ENCODE measurements around the gene CLASP2. TPM values are rescaled to one million over a fixed set of nuclear protein-coding genes. Genes with fewer than 3 reads are reported as not detected.

CLASP2 gene
- total RNA-seq, 6 donors from 2014 or later = 41.2 to 99.5 (median 64.0) TPM

DNA sequence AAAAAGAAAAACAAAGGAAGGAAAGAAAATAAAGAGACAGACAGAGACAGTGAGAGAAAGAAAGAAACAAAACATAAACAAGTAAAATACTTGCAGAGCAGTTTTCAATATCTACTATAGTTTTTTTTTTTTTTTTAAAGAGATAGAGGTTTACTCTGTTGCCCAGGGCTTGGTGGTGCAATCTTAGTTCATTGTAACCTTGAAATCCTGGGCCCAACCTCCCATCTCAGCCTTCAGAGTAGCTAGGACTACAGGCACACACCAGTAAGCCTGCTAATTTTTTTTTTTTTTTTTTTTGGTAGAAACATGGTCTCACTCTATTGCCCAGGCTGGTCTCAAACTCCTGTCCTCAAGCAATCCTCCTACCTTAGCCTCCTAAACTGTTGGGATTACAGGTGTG, 23.1 kb downstream of the CLASP2 start:
- DNase-seq (no peak), ATAC-seq (ENCODE audit: low FRiP score in 2 of 2) (no peak)
- no peaks in the 10 kb centered on the region for H3K9me3 ChIP-seq
- H3K27me3 ChIP-seq = no peaks in the 10 kb centered on the region
- no peaks in the 10 kb centered on the region for H3K4me1 ChIP-seq
- no peak overlapping the region for H3K27ac ChIP-seq
- TF ChIP-seq EP300 (IDR thresholded peaks at IDR 0.05) (no peak), POLR2A (IDR thresholded peaks at IDR 0.05) (no peak), POLR2AphosphoS5 (IDR thresholded peaks at IDR 0.05) (no peak)
- TF ChIP-seq, protein P1, sequence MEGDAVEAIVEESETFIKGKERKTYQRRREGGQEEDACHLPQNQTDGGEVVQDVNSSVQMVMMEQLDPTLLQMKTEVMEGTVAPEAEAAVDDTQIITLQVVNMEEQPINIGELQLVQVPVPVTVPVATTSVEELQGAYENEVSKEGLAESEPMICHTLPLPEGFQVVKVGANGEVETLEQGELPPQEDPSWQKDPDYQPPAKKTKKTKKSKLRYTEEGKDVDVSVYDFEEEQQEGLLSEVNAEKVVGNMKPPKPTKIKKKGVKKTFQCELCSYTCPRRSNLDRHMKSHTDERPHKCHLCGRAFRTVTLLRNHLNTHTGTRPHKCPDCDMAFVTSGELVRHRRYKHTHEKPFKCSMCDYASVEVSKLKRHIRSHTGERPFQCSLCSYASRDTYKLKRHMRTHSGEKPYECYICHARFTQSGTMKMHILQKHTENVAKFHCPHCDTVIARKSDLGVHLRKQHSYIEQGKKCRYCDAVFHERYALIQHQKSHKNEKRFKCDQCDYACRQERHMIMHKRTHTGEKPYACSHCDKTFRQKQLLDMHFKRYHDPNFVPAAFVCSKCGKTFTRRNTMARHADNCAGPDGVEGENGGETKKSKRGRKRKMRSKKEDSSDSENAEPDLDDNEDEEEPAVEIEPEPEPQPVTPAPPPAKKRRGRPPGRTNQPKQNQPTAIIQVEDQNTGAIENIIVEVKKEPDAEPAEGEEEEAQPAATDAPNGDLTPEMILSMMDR (IDR thresholded peaks at IDR 0.05) = no peak
- no peaks in the 10 kb centered on the region for H3K36me3 ChIP-seq
- no peak overlapping the region for H3K4me3 ChIP-seq

DNA sequence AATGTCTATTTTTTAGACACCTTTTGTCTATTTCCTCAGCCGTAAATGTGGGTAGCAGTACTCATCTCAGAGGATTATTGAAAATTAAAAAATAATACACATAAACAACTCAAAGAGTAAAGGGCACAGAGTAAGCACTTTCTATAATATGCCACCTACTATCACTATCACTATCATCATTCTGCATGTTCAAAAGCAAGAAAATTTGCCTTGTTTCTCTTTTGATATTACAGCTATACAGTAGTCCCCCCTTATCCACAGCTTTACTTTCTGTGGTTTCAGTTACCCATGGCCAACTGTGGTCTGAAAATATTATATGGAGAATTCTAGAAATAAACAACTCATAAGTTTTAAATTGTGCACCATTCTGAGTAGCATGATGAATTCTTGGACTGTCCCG, 27.7 kb downstream of the CLASP2 start:
- H3K27me3 ChIP-seq = no peaks in the 10 kb centered on the region
- no peaks in the 10 kb centered on the region for H3K4me1 ChIP-seq
- WGBS, 2 donors = 92 to 99% methylated on average over 2 of the region's 2 CpGs
- no peak overlapping the region for H3K27ac ChIP-seq
- DNase-seq = no peak
- no peaks in the 10 kb centered on the region for H3K9me3 ChIP-seq
- peaks cover 0 to 5% (median under 1%) of the 10 kb centered on the region in 4 donors for H3K36me3 ChIP-seq
- ATAC-seq (ENCODE audit: low FRiP score in 2 of 2) = no peak
- TF ChIP-seq POLR2A (IDR thresholded peaks at IDR 0.05) (no peak), POLR2AphosphoS5 (IDR thresholded peaks at IDR 0.05) (no peak), EP300 (IDR thresholded peaks at IDR 0.05) (no peak)
- TF ChIP-seq, protein P1 (IDR thresholded peaks at IDR 0.05) = no peak
- no peak overlapping the region for H3K4me3 ChIP-seq

DNA sequence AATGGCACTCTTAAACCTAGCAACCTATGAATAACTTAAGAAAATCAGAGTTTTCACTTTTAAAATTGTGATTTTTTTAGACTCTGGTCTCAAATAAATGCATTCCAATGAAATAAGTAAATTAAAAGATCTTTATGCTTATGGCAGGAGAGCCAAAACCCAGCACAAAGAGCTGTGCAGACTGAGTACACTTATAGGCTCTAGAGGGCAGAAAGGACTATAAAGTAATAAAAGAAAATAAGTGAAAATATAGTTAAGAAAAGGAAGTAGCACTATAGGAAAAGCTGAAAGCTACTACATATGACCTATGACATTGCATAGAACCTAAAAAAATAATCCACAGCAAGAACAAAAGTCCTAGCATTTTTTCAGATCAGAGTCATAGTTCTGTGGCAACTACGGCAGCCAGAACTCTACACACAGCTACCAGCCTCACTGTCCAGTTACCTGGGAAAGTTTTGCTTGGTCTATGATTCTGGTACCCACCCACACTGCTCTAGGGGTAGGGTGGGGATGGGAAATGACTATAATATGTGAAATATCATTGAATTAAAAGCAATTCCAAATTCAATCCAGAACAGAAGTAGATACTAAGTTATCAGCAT, 30.5 kb downstream of the CLASP2 start:
- DNase-seq = no peak
- ATAC-seq (ENCODE audit: low FRiP score in 2 of 2) = no peak
- 95 to 100% methylated on average over 1 of the region's 1 CpG for WGBS, 2 donors
- Histone ChIP-seq H3K4me3 (no peak overlapping the region), H3K27me3 (no peaks in the 10 kb centered on the region), H3K4me1 (no peaks in the 10 kb centered on the region), H3K9me3 (no peaks in the 10 kb centered on the region), H3K36me3 (peaks cover 0 to 20% (median 6%) of the 10 kb centered on the region in 4 donors), H3K27ac (no peak overlapping the region)
- TF ChIP-seq, protein P1 (IDR thresholded peaks at IDR 0.05) = no peak
- TF ChIP-seq POLR2AphosphoS5 (IDR thresholded peaks at IDR 0.05) = no peak
- TF ChIP-seq POLR2A (IDR thresholded peaks at IDR 0.05) = no peak
- no peak for TF ChIP-seq EP300 (IDR thresholded peaks at IDR 0.05)

DNA sequence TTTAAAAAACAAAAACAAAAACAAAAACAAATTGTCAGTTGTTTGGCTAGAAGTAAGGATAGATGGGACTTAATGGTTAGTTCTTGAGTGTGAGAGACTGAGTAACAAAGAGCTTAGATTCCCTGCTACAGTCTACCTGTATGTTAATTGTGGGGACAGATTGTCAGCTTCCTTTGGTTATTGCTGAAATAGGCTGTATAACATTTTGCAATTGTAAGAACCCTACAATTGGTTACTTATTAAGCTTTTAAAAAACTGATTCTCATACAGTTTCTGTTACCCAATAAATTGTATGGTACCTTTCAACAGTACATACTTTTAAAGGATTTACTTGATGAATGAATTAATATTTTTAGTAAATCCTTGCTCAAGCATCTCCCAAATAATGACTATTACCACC, 35.3 kb downstream of the CLASP2 start:
- Histone ChIP-seq H3K27me3 (no peaks in the 10 kb centered on the region), H3K36me3 (peaks cover 0 to 28% (median 6%) of the 10 kb centered on the region in 4 donors)
- ATAC-seq (ENCODE audit: low FRiP score in 2 of 2) = no peak

More for the DNA sequence above, 35.3 kb downstream of the CLASP2 start:
- no peak for DNase-seq
- Histone ChIP-seq H3K4me3 (no peak overlapping the region), H3K4me1 (no peaks in the 10 kb centered on the region), H3K9me3 (no peaks in the 10 kb centered on the region), H3K27ac (no peak overlapping the region)
- no peak for TF ChIP-seq EP300 (IDR thresholded peaks at IDR 0.05)
- TF ChIP-seq POLR2AphosphoS5 (IDR thresholded peaks at IDR 0.05) = no peak
- TF ChIP-seq, protein P1 (IDR thresholded peaks at IDR 0.05) = no peak
- TF ChIP-seq POLR2A (IDR thresholded peaks at IDR 0.05) = no peak
